DOHH2 (cell line): ENCODE measurements around the gene ORMDL3.

Experiments used
- H3F3A ChIP-seq: fragments of 200-600 bp; sonication (generic), shearing (Covaris generic); 2 replicates; pipeline ENCODE4 v1.6.0; 2016; ENCODE audit warnings: antibody characterized with exemption, mild to moderate bottlenecking; ENCODE audit not compliant: control insufficient read depth, insufficient read depth
- H3K27ac ChIP-seq: fragments of 200-600 bp; sonication (generic); 2 replicates; pipeline ENCODE4 v1.5.1; 2014; ENCODE audit warnings: low read depth, mild to moderate bottlenecking, low read length, moderate library complexity
- H3K27me3 ChIP-seq: fragments of 200-600 bp; sonication (generic); 2 replicates; pipeline ENCODE4 v1.6.1; 2014; ENCODE audit warnings: mild to moderate bottlenecking, low read length, mixed read lengths; ENCODE audit not compliant: control insufficient read depth
- H3K36me3 ChIP-seq: fragments of 200-600 bp; sonication (generic); 2 replicates; pipeline ENCODE4 v1.6.1; 2014; ENCODE audit warnings: mild to moderate bottlenecking, low read length, moderate library complexity, mixed read lengths; ENCODE audit not compliant: control insufficient read depth
- H3K4me1 ChIP-seq: fragments of 200-600 bp; sonication (generic); 2 replicates; pipeline ENCODE4 v1.6.1; 2014; ENCODE audit warnings: mild to moderate bottlenecking, low read length, mixed read lengths; ENCODE audit not compliant: control insufficient read depth
- H3K4me2 ChIP-seq: fragments of 200-600 bp; sonication (generic); 2 replicates; pipeline ENCODE4 v1.6.0; 2014; ENCODE audit warnings: mild to moderate bottlenecking, low read length, moderate library complexity
- H3K4me3 ChIP-seq: fragments of 200-600 bp; sonication (generic); 2 replicates; pipeline ENCODE4 v1.5.1; 2014; ENCODE audit warnings: mild to moderate bottlenecking, low read length, mixed read lengths
- H3K79me2 ChIP-seq: fragments of 200-600 bp; sonication (generic); 2 replicates; pipeline ENCODE4 v1.6.1; 2014; ENCODE audit warnings: mild to moderate bottlenecking, low read length, mixed read lengths; ENCODE audit not compliant: control insufficient read depth
- H3K9me2 ChIP-seq: fragments of 200-600 bp; sonication (generic); replicated peaks from 2 replicates; pipeline ENCODE4 v1.6.1; 2014; ENCODE audit warnings: mild to moderate bottlenecking, low read length, mixed read lengths; ENCODE audit not compliant: control insufficient read depth
- H3K9me3 ChIP-seq: fragments of 200-600 bp; sonication (generic); 2 replicates; pipeline ENCODE4 v1.6.1; 2014; ENCODE audit warnings: antibody characterized with exemption, low read length, mixed read lengths; ENCODE audit not compliant: control insufficient read depth, insufficient read depth
- H4K20me1 ChIP-seq: fragments of 200-600 bp; sonication (generic); 2 replicates; pipeline ENCODE4 v1.6.0; 2014; ENCODE audit warnings: low read depth, mild to moderate bottlenecking, antibody characterized with exemption, low read length, moderate library complexity; ENCODE audit not compliant: control insufficient read depth, insufficient read depth
- CTCF ChIP-seq: fragments of 200-600 bp; sonication (generic); IDR thresholded peaks from one replicate; pipeline ENCODE4 v1.5.1; 2014; ENCODE audit warnings: antibody characterized with exemption, mild to moderate bottlenecking, low read depth, low read length; ENCODE audit not compliant: poor library complexity, severe bottlenecking
- EZH2phosphoT487 ChIP-seq: fragments of 200-600 bp; sonication (generic); IDR thresholded peaks from 2 replicates; pipeline ENCODE4 v1.6.1; 2017; ENCODE audit warnings: borderline replicate concordance, mild to moderate bottlenecking, antibody characterized with exemption, low read length, moderate library complexity, mixed read lengths

ORMDL3 gene

GRCh38 chr17:39970157-39970692 is 42.8 kb upstream of the ORMDL3 start:
- H4K20me1 ChIP-seq: no peaks in the 10 kb centered on the region
- no peak overlapping the region for H3K4me2 ChIP-seq
- no peaks in the 10 kb centered on the region for H3K79me2 ChIP-seq
- H3K36me3 ChIP-seq: no peaks in the 10 kb centered on the region
- H3K27me3 ChIP-seq: peaks cover 27% of the 10 kb centered on the region
- no peaks in the 10 kb centered on the region for H3K9me2 ChIP-seq
- H3K27ac ChIP-seq: no peak overlapping the region
- H3F3A ChIP-seq: no peaks in the 10 kb centered on the region
- TF ChIP-seq EZH2phosphoT487 (no peak), CTCF (no peak)
- no peaks in the 10 kb centered on the region for H3K9me3 ChIP-seq
- no peak overlapping the region for H3K4me3 ChIP-seq
- H3K4me1 ChIP-seq: peaks cover 17% of the 10 kb centered on the region

- Histone ChIP-seq H3K27me3 (peaks cover 27% of the 10 kb centered on the region), H3K9me2 (no peaks in the 10 kb centered on the region), H3K4me2 (no peak overlapping the region), H4K20me1 (no peaks in the 10 kb centered on the region), H3K4me3 (no peak overlapping the region), H3F3A (no peaks in the 10 kb centered on the region), H3K36me3 (no peaks in the 10 kb centered on the region), H3K27ac (no peak overlapping the region), H3K4me1 (peaks cover 17% of the 10 kb centered on the region), H3K9me3 (no peaks in the 10 kb centered on the region), H3K79me2 (no peaks in the 10 kb centered on the region)
- TF ChIP-seq EZH2phosphoT487 (no peak), CTCF (no peak)
These were observed 42.0 kb upstream of the ORMDL3 start for GRCh38 chr17:39969375-39969774.

GRCh38 chr17:39968761-39969160 is 41.4 kb upstream of the ORMDL3 start:
- Histone ChIP-seq H3K79me2 (no peaks in the 10 kb centered on the region), H3K9me3 (no peaks in the 10 kb centered on the region), H3K4me1 (peaks cover 17% of the 10 kb centered on the region), H3F3A (no peaks in the 10 kb centered on the region), H3K9me2 (no peaks in the 10 kb centered on the region), H4K20me1 (no peaks in the 10 kb centered on the region), H3K36me3 (no peaks in the 10 kb centered on the region), H3K27ac (no peak overlapping the region), H3K4me3 (no peak overlapping the region), H3K4me2 (no peak overlapping the region), H3K27me3 (peaks cover 28% of the 10 kb centered on the region)
- TF ChIP-seq CTCF: no peak
- TF ChIP-seq EZH2phosphoT487: no peak
